OCI-LY1 (cell line): ENCODE data around the gene ZNF106.

Experiments
- EZH2 ChIP-seq: fragments of 200-600 bp; sonication (generic), shearing (Covaris generic); IDR thresholded peaks from 2 replicates; pipeline ENCODE4 v1.8.0; 2017; ENCODE audit warnings: borderline replicate concordance, mixed run types, mild to moderate bottlenecking, antibody characterized with exemption, low read length, moderate library complexity, mixed read lengths
- TF ChIP-seq, protein P1 (sequence below): fragments of 200-600 bp; sonication (generic), shearing (Covaris generic); IDR thresholded peaks from 2 replicates; pipeline ENCODE4 v1.5.1; 2017; ENCODE audit warnings: mild to moderate bottlenecking, antibody characterized with exemption, low read length, moderate library complexity, mixed read lengths

DNA sequence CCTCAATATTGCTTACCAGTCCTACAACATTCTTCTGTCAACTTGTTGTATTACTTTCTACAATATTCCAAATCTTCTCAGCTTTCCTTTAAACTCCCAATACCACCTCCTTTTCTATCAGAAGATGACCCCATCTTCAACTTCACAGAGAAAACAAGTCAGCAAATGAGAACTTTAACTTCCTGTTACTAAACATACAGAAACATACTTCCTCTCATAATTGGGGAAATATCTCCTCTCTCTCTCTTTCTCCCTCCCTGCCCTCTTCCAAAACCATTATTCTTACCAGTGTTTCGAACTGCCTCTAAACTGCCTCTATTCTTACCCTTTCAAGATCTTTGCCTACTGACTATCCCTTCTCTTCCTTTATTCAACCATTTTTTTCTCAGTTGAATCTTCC is 2.7 kb upstream of the ZNF106 start:
- TF ChIP-seq, protein P1, sequence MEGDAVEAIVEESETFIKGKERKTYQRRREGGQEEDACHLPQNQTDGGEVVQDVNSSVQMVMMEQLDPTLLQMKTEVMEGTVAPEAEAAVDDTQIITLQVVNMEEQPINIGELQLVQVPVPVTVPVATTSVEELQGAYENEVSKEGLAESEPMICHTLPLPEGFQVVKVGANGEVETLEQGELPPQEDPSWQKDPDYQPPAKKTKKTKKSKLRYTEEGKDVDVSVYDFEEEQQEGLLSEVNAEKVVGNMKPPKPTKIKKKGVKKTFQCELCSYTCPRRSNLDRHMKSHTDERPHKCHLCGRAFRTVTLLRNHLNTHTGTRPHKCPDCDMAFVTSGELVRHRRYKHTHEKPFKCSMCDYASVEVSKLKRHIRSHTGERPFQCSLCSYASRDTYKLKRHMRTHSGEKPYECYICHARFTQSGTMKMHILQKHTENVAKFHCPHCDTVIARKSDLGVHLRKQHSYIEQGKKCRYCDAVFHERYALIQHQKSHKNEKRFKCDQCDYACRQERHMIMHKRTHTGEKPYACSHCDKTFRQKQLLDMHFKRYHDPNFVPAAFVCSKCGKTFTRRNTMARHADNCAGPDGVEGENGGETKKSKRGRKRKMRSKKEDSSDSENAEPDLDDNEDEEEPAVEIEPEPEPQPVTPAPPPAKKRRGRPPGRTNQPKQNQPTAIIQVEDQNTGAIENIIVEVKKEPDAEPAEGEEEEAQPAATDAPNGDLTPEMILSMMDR, result no peak
- no peak for TF ChIP-seq EZH2
